ENCODE measurements around the gene PRR22. TPM values are rescaled to one million over a fixed set of nuclear protein-coding genes. Genes with fewer than 3 reads are reported as not detected.

The PRR22 gene
- total and polyA plus RNA-seq, 2 donors (not counting 1 experiment from before 2014, with no cell fraction given): 3.4 to 5.6 TPM

- peaks cover 3% of the 10 kb centered on the region for H3K27me3 Mint-ChIP-seq
- no peak for TF ChIP-seq CTCF (IDR thresholded peaks at IDR 0.05)
- ATAC-seq (ENCODE audit: low read depth) (no peak), DNase-seq (peak; percentile 10)
- Histone ChIP-seq H4K20me1 (ENCODE audit: control insufficient read depth, insufficient read depth, low read length, poor library complexity, severe bottlenecking) (peaks cover 21% of the 10 kb centered on the region), H3K27ac (ENCODE audit: low read length in 2 of 2) (no peak overlapping the region), H3K9me3 (ENCODE audit: control extremely low read depth in 1 of 3, control insufficient read depth in 2 of 3, insufficient read depth in 1 of 3, low read length in 2 of 3) (peaks cover 0 to 20% (median 3%) of the 10 kb centered on the region in 3 donors), H2AFZ (ENCODE audit: insufficient read depth, low read depth, low read length, poor library complexity, severe bottlenecking) (no peak overlapping the region), H3K4me1 (ENCODE audit: control insufficient read depth in 2 of 2, insufficient read depth in 2 of 2, low read length in 2 of 2) (peaks cover 5 to 16% of the 10 kb centered on the region in 2 donors), H3K9ac (ENCODE audit: low read length) (no peak overlapping the region), H3K4me2 (replicated peaks; ENCODE audit: low read depth, low read length, poor library complexity, severe bottlenecking) (no peak overlapping the region), H3K27me3 (replicated peaks in 1 of 4; ENCODE audit: control extremely low read depth in 1 of 4, control insufficient read depth in 3 of 4, insufficient read depth in 4 of 4, low read length in 3 of 4) (peaks cover 0 to 12% (median 0%) of the 10 kb centered on the region in 4 experiments), H3K79me2 (ENCODE audit: control insufficient read depth, insufficient read depth, low read length) (no peaks in the 10 kb centered on the region), H3K4me3 (ENCODE audit: control extremely low read depth in 1 of 5, extremely low read depth in 1 of 5, insufficient read depth in 1 of 5, low read depth in 2 of 5, low read length in 4 of 5) (no peak overlapping the region), H3K36me3 (replicated peaks in 1 of 2; ENCODE audit: control extremely low read depth in 1 of 2, control insufficient read depth in 1 of 2, extremely low read depth in 1 of 2, insufficient read depth in 2 of 2, low read length in 1 of 2) (peaks cover 0 to 17% of the 10 kb centered on the region in 2 experiments)
- WGBS (ENCODE audit: insufficient coverage): 83% methylated on average over 3 of the region's 3 CpGs
- no peaks in the 10 kb centered on the region for H3K9me3 Mint-ChIP-seq (ENCODE audit: insufficient read depth)
- ChIA-PET POLR2A (no interaction called here), CTCF (interaction anchor here (2.7 kb wide), 1 partner anchor 11 kb away, joined by 11 read pairs; the partner anchor contains the start of gene NRTN)
- no peak overlapping the region for H3K27ac Mint-ChIP-seq
- no peak overlapping the region for H3K4me3 Mint-ChIP-seq
- peaks cover 10% of the 10 kb centered on the region for H3K4me1 Mint-ChIP-seq
- intact Hi-C loops (cut with micrococcal nuclease): no loop called here
These were observed 8.6 kb upstream of the PRR22 start for GRCh38 chr19:5793188-5793587.

- no peak for DNase-seq
- Histone ChIP-seq H3K36me3 (replicated peaks in 1 of 2; ENCODE audit: control extremely low read depth in 1 of 2, control insufficient read depth in 1 of 2, extremely low read depth in 1 of 2, insufficient read depth in 2 of 2, low read length in 1 of 2) (peaks cover 0 to 27% of the 10 kb centered on the region in 2 experiments), H3K9me3 (ENCODE audit: control extremely low read depth in 1 of 3, control insufficient read depth in 2 of 3, insufficient read depth in 1 of 3, low read length in 2 of 3) (peaks cover 0 to 20% (median 3%) of the 10 kb centered on the region in 3 donors), H3K4me2 (replicated peaks; ENCODE audit: low read depth, low read length, poor library complexity, severe bottlenecking) (no peak overlapping the region), H2AFZ (ENCODE audit: insufficient read depth, low read depth, low read length, poor library complexity, severe bottlenecking) (no peak overlapping the region), H3K79me2 (ENCODE audit: control insufficient read depth, insufficient read depth, low read length) (peaks cover 5% of the 10 kb centered on the region), H3K4me3 (ENCODE audit: control extremely low read depth in 1 of 5, extremely low read depth in 1 of 5, insufficient read depth in 1 of 5, low read depth in 2 of 5, low read length in 4 of 5) (no peak overlapping the region), H3K9ac (ENCODE audit: low read length) (no peak overlapping the region), H3K4me1 (ENCODE audit: control insufficient read depth in 2 of 2, insufficient read depth in 2 of 2, low read length in 2 of 2) (peaks cover 5 to 16% of the 10 kb centered on the region in 2 donors), H3K27me3 (replicated peaks in 1 of 4; ENCODE audit: control extremely low read depth in 1 of 4, control insufficient read depth in 3 of 4, insufficient read depth in 4 of 4, low read length in 3 of 4) (peaks cover 0 to 6% (median 0%) of the 10 kb centered on the region in 4 experiments), H4K20me1 (ENCODE audit: control insufficient read depth, insufficient read depth, low read length, poor library complexity, severe bottlenecking) (peaks cover 28% of the 10 kb centered on the region), H3K27ac (ENCODE audit: low read length in 2 of 2) (no peak overlapping the region)
- H3K9me3 Mint-ChIP-seq (ENCODE audit: insufficient read depth): no peaks in the 10 kb centered on the region
- intact Hi-C loops (cut with micrococcal nuclease): no loop called here
- peaks cover 10% of the 10 kb centered on the region for H3K4me1 Mint-ChIP-seq
- H3K27ac Mint-ChIP-seq: no peak overlapping the region
- ChIA-PET CTCF (interaction anchor here (1.2 to 2.5 kb wide), 2 partner anchors 12 to 109 kb away, joined by 3 to 16 read pairs; no protein-coding TSS in a partner anchor), POLR2A (no interaction called here)
- TF ChIP-seq CTCF (IDR thresholded peaks at IDR 0.05): no peak
- TF ChIP-seq EZH2 (IDR thresholded peaks at IDR 0.05; ENCODE audit: borderline replicate concordance, insufficient read depth, low read depth, low read length, poor library complexity, severe bottlenecking): no peak
- ATAC-seq (ENCODE audit: low read depth): no peak
- 97% methylated on average over 11 of the region's 18 CpGs for WGBS (ENCODE audit: insufficient coverage)
- no peak overlapping the region for H3K4me3 Mint-ChIP-seq
- H3K27me3 Mint-ChIP-seq: peaks cover 3% of the 10 kb centered on the region
These were observed 7.7 kb upstream of the PRR22 start for GRCh38 chr19:5792224-5792623.
